Measurements from ENCODE around the gene UBE2E1.

The UBE2E1 gene

DNA sequence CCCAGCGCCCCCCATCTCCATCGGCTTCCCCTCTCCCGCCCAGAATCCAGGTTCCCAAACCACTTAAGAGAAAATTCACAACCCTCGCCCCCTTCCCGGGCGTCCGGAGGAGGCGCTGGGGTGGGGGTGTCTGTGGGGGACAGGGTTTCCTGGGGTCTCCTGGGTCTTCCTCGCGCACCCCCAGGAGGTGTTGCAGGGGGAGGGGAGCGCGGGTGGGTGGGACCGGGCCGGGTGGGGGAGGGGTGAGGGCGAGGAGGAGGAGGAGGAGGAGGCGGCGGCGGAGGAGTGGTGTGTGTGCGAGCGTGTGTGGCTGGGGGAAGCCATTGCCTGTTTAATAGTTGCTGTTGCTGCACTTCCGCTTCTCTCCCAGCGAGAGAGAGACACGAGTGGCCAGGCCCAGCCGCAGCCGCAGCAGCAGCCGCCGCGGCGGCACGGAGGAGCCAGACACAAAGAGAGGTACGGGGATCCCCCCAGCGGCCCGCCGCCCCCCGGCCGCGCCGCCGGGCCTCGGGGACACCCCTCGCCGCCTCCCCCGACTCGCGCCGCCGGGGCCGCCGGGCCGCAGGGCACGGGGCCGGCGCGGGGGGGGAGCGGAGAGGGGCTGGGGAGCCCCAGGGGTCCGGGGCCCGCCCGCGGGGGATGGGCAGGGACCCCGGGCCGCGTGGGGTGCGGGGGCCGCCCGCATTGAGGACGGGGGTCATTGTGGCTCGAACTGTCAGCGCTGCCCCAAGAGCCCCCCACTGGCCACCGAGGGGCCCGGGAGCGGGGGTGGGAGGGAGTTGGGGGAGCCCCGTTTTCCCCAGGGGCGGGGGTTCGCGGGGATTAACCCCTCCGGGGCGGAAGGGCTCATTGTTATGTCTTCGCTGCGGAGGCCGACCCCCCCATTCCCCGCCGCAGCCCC, at the start of gene UBE2E1:
Gene UBE2E1 (plus strand): TSS at position 323 of the 901 bp plus-strand sequence. CDS start 1,315 bp downstream, outside the sequence.
- intact Hi-C loops (cut with micrococcal nuclease) = loop anchor here (5.0 kb wide), 1 partner anchor 59 kb away; no protein-coding TSS in a partner anchor
- Mint-ChIP-seq H3K36me3 (ENCODE audit: low read depth) (peaks cover 46% of the 10 kb centered on the region), H3K27ac (peak within 1 kb of the TSS; percentile 99), H3K9me3 (no peaks in the 10 kb centered on the region), H3K4me3 (peak within 1 kb of the TSS; percentile 99), H3K27me3 (peaks cover 5% of the 10 kb centered on the region), H3K4me1 (ENCODE audit: low read depth) (peaks cover 45% of the 10 kb centered on the region)

DNA sequence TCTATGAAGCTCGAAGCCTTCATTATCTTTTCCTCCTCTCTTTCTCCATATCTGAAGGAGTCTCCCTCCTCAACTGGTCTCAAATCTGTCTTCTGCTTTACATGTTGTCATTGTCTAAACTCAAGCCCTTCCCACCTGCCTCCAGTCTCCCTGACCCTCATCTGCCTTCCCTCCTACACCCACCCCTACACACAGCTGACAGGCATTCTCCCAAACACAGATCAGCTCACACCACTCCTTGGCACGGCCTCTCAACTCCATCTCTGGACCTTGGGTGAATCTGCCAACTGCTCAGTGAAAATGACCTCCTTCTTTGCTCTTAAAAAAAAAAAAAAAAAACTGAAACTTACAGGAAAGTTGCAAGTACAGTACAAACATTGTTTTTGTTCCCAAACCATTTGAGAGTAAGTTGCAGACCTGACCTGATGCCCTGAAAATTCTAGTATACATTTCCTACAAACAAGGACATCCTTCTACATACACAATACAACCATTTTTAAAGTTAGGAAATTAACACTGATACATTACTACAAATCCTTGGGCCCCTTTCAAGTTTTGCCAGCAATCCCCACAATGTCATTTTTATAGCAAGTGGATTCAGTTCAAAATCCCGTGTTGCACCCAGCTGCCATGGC, 49.4 kb upstream of the UBE2E1 start:
- H3K9me3 Mint-ChIP-seq = no peaks in the 10 kb centered on the region
- H3K27me3 Mint-ChIP-seq = no peaks in the 10 kb centered on the region
- H3K36me3 Mint-ChIP-seq (ENCODE audit: low read depth) = no peaks in the 10 kb centered on the region
- no peak overlapping the region for H3K27ac Mint-ChIP-seq
- intact Hi-C loops (cut with micrococcal nuclease) = no loop called here
- H3K4me1 Mint-ChIP-seq (ENCODE audit: low read depth) = peaks cover 12% of the 10 kb centered on the region
- no peak overlapping the region for H3K4me3 Mint-ChIP-seq

DNA sequence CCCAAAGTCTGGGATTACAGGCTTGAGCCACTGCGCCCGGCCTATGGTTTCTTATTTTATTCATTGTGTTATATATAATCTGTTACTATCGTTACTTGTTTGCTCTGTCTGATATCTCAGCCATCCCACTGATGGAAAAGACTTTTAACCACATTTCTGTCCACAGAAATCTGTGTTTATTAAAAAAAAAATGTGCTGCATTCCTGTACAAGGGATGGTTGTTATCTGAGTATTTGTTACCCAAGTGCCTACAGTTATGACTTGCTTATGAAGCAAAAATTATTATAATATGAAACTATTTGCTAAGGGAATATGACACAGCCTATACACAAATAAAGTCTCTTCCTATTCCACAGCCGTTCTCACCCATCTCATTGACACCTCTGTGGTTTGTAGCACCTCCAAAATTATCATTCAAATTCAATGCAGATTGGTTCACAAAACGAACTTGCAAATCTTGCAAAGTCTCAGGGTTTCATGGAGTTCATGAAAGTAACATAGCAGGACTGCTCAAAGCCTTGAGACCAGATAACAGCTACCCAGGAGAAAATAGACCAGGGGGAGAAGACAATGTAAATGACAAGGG, 47.4 kb upstream of the UBE2E1 start:
- H3K27ac Mint-ChIP-seq = no peak overlapping the region
- H3K9me3 Mint-ChIP-seq = no peaks in the 10 kb centered on the region
- H3K36me3 Mint-ChIP-seq (ENCODE audit: low read depth) = no peaks in the 10 kb centered on the region
- H3K4me1 Mint-ChIP-seq (ENCODE audit: low read depth) = peaks cover 18% of the 10 kb centered on the region
- no peak overlapping the region for H3K4me3 Mint-ChIP-seq
- intact Hi-C loops (cut with micrococcal nuclease) = no loop called here
- peaks cover 1% of the 10 kb centered on the region for H3K27me3 Mint-ChIP-seq

DNA sequence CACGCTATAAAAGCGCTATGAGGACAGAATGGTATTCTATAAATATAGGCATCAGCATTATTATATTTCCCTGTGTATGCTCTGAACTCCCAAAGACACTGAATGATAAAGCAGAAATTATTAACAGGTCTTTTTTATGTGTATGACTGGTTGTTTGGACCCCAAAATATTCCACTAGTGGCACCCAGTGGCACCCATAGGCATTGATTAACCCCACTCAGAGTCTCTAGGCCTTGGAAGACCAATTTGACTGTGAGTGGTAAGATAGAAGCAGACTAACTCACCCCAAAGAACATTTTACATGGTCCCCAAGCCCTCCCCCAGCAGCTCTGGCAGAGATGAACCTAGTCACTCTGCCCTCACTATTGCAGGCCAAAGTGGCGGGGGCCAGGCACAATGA, 45.4 kb upstream of the UBE2E1 start:
- H3K27ac Mint-ChIP-seq = no peak overlapping the region
- H3K4me1 Mint-ChIP-seq (ENCODE audit: low read depth) = peaks cover 18% of the 10 kb centered on the region
- H3K9me3 Mint-ChIP-seq = no peaks in the 10 kb centered on the region
- no peaks in the 10 kb centered on the region for H3K36me3 Mint-ChIP-seq (ENCODE audit: low read depth)
- no peak overlapping the region for H3K4me3 Mint-ChIP-seq
- intact Hi-C loops (cut with micrococcal nuclease) = no loop called here
- H3K27me3 Mint-ChIP-seq = peaks cover 2% of the 10 kb centered on the region

DNA sequence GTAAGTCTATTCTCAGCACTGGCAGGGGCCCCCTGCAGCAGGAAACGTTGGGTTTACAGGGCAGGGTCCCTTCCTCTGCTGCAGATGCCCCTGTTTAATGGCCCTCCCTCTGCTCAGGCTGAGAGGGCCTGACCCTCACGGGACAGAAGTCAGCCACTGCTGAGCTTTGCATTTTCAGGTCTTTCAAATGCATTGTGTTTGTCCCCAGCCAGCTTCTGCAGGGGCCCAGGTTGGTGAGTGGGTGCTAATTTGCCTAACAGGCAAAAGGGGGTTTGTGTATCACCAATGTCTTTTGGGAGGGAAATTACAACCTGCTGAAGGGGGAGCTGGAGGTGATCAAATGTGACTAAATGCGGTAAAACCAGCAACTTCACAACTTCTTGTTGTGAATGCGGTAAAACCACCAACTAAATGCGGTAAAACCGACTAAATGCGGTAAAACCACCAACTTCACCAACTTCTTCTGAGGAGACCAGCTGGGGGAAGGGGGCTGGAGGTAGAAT, 44.8 kb upstream of the UBE2E1 start:
- H3K27me3 Mint-ChIP-seq = peaks cover 2% of the 10 kb centered on the region
- no peaks in the 10 kb centered on the region for H3K9me3 Mint-ChIP-seq
- H3K4me1 Mint-ChIP-seq (ENCODE audit: low read depth) = peaks cover 23% of the 10 kb centered on the region
- intact Hi-C loops (cut with micrococcal nuclease) = no loop called here
- no peaks in the 10 kb centered on the region for H3K36me3 Mint-ChIP-seq (ENCODE audit: low read depth)
- no peak overlapping the region for H3K4me3 Mint-ChIP-seq
- no peak overlapping the region for H3K27ac Mint-ChIP-seq

DNA sequence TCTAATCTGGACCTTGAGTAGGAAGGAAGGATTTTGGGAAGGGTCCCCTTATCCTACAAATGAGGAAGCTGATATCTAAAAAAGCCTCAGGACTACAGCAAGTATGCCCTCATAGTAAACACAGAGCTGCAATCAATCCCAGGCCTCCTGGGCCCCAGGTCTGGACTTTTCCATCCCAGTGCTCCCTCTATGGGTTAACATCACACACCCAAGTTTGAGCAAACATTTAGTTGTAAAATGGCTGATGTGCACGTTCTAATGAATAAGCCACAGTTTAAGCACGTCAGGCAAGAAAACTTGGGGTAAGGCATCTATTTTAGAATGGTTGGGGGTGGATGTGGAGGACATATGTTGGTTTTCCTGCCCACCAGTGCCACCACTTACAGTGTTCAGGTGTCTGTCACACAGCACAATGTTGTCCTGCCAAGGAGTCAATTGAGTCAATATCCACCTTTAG, 44.3 kb upstream of the UBE2E1 start:
- Mint-ChIP-seq H3K4me1 (ENCODE audit: low read depth) (peaks cover 24% of the 10 kb centered on the region), H3K36me3 (ENCODE audit: low read depth) (no peaks in the 10 kb centered on the region), H3K27ac (no peak overlapping the region)

DNA sequence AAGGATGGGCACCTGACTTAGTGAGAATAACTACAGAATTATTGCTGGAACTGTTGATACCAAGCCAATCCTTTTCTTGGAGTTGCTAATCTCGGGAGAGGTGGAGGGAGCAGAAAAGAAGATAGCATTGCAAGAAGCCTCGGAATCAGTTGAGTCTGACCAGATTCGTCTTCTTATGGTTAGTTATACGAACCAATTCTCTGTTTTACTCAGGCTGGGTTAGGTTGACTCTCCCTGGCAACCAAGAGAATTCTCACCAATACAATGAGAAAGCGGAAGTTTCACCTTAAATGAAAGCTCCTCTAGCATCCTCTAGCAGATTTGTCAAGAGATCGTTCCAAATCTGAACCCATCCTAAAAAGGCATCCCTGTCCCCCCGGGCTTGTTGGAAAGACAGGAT, 43.5 kb upstream of the UBE2E1 start:
- H3K27ac Mint-ChIP-seq = no peak overlapping the region

More for the DNA sequence above, 44.3 kb upstream of the UBE2E1 start:
- Mint-ChIP-seq H3K9me3 (no peaks in the 10 kb centered on the region), H3K4me3 (no peak overlapping the region), H3K27me3 (peaks cover 2% of the 10 kb centered on the region)
- intact Hi-C loops (cut with micrococcal nuclease) = no loop called here

DNA sequence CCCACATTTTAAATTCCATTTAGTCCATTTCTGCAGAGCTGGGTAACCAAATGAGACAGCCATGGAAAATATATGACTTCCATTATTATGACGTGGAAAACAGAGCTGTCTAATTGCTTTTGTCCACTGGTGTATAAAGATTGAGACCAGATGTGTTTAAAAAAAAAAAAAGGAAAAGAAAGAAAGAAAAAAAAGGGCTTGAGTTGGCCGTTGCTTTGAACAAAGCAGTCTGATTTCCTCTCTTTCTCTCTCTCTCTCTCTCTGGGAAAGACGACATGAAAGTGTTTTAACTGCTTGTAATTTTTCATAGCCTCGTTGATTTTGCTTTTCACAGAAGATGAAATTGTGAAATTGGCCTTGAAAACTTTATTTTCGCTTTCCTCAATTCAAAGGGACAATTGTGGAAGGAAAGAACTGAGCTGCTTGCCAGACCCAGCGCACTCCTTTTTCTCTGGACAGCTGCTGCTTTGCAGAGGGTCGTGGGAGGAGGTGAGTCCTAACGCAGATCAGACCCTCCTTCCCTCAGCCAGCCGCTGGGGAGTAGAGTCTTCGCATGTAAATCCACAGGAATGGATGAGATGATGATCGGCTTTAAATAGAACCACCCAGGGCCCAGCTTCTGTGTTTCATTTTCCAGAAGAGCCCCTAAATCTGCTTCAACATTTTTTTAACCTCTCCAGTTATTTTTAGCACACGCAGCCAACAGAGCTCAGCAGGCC, 42.8 kb upstream of the UBE2E1 start:
- H3K4me1 Mint-ChIP-seq (ENCODE audit: low read depth) = peaks cover 24% of the 10 kb centered on the region
- H3K36me3 Mint-ChIP-seq (ENCODE audit: low read depth) = no peaks in the 10 kb centered on the region
- peaks cover 2% of the 10 kb centered on the region for H3K27me3 Mint-ChIP-seq
- no peak overlapping the region for H3K4me3 Mint-ChIP-seq
- intact Hi-C loops (cut with micrococcal nuclease) = no loop called here
- no peaks in the 10 kb centered on the region for H3K9me3 Mint-ChIP-seq
- H3K27ac Mint-ChIP-seq = no peak overlapping the region

More for the DNA sequence above, 43.5 kb upstream of the UBE2E1 start:
- H3K9me3 Mint-ChIP-seq = no peaks in the 10 kb centered on the region
- H3K4me1 Mint-ChIP-seq (ENCODE audit: low read depth) = peaks cover 24% of the 10 kb centered on the region
- no peaks in the 10 kb centered on the region for H3K36me3 Mint-ChIP-seq (ENCODE audit: low read depth)
- H3K27me3 Mint-ChIP-seq = peaks cover 2% of the 10 kb centered on the region
- intact Hi-C loops (cut with micrococcal nuclease) = no loop called here
- no peak overlapping the region for H3K4me3 Mint-ChIP-seq

DNA sequence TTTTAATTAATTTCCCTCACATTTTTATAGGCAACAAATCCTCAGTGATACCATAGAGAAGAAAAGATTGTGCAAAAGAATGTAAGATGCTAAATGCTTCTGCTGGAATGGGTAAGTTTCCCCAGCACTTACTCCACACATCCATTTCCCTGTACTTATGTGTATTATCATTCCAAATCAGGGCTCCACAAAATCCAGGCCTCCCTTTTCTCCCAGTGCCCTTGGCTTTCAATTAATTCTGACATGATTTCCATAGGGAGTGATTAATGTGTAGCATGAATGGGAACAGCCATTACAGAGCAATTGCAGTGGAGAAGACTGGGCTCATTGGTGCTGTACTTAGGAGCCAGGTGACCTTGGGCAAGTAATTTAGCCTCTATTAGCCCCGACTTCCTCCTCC, 41.3 kb upstream of the UBE2E1 start:
- intact Hi-C loops (cut with micrococcal nuclease) = no loop called here
- Mint-ChIP-seq H3K36me3 (ENCODE audit: low read depth) (no peaks in the 10 kb centered on the region), H3K4me3 (no peak overlapping the region), H3K9me3 (no peaks in the 10 kb centered on the region), H3K4me1 (ENCODE audit: low read depth) (peaks cover 24% of the 10 kb centered on the region), H3K27me3 (peaks cover 2% of the 10 kb centered on the region), H3K27ac (no peak overlapping the region)

DNA sequence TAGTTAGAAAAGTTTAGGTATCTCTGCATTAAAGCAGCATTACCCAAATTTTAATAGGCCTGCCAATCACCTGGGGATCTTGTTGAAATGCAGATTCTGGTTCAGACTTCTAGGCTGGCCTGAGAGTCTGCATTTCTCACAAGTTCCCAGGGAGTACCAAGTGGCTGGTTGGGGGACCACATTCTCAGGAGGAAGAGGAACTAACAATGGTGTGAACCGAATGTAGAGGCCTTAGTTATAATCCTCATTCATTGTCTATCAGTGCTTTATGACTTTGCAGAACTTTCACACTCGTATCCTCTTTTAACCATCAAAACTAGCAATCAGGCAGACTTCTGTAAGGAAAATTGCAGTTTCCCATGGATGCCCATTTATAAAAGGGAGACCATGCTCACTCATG, 38.2 kb upstream of the UBE2E1 start:
- Mint-ChIP-seq H3K4me1 (ENCODE audit: low read depth) (peaks cover 13% of the 10 kb centered on the region), H3K9me3 (no peaks in the 10 kb centered on the region), H3K27ac (no peak overlapping the region), H3K4me3 (no peak overlapping the region), H3K27me3 (peaks cover 2% of the 10 kb centered on the region), H3K36me3 (ENCODE audit: low read depth) (no peaks in the 10 kb centered on the region)
- intact Hi-C loops (cut with micrococcal nuclease) = no loop called here

DNA sequence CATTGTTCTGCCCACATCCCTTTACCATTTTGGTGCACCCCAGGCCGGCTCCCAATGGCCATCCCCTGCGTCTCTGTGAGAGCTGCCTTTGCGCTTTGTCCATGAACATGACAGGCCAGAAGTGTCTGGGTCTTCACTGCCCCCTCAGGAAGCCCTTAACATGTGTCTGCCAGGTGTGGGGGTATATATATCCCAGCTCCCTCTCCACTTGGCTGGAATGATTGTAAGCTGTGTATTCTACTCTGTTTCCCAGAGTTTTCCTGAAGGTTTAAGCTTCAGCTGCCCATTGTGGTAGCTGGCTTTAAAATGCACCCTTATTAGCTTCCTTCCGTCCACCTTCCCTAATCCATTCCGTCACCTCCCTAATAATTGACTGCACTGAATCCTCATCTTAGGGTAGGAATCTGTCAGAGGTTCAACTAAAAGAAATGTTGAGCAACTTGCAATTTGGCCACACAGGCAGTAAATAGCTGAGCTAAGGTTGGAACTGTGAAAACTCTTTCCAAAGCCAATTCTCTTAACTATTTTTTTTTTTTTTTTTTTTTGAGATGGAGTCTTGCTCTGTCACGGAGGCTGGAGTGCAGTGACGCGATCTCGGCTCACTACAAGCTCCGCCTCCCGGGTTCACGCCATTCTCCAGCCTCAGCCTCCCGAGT, 30.4 kb upstream of the UBE2E1 start:
- Mint-ChIP-seq H3K4me1 (ENCODE audit: low read depth) (no peaks in the 10 kb centered on the region), H3K27me3 (no peaks in the 10 kb centered on the region), H3K36me3 (ENCODE audit: low read depth) (no peaks in the 10 kb centered on the region), H3K4me3 (no peak overlapping the region), H3K9me3 (no peaks in the 10 kb centered on the region), H3K27ac (no peak overlapping the region)
- intact Hi-C loops (cut with micrococcal nuclease) = no loop called here

DNA sequence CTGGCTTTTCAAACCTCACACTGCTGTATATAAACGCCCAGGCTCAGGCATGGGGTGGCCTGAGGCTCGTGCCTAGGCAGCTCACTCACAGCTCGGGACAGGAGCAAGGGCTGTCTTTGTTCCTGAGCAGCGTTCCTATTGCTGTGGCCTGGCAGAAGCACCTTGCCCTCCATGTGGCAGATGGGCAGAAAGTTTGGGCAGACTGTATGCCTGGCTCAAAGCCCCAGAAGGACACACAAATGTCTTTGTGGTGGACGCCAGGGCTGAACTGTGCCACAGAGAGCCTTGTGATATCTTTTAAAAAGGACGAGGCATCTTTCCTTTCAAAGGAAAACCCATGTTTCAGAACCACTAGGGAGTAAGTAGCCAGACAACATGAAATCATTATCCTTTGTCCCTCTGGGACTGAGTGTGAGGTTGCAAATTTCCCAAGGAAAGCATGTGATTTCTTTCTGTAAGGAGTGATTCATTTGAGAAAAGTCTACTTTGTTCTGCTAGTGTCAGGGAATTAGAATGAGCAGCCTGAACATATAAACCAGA, 29.3 kb upstream of the UBE2E1 start:
- no peak overlapping the region for H3K27ac Mint-ChIP-seq

DNA sequence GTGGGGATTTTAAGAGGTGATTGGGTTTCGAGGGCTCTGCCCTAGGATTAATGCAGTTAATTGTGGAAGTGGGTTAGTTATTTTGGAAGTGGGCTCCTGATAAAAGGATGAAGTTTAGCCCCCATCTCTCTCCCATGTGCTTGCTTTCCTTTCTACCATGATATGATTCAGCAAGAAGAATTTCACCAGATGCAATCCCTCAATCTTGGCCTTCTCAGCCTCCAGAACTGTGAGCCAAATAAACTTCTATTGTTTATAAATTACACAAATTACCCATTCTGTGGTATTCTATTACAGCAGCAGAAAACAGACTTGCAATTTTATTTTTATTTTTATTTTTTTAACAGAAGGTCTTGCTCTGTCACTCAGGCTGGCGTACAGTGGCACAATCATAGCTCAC, 27.3 kb upstream of the UBE2E1 start:
- H3K36me3 Mint-ChIP-seq (ENCODE audit: low read depth) = no peaks in the 10 kb centered on the region
- intact Hi-C loops (cut with micrococcal nuclease) = no loop called here
- H3K4me3 Mint-ChIP-seq = no peak overlapping the region
- no peaks in the 10 kb centered on the region for H3K9me3 Mint-ChIP-seq
- H3K27me3 Mint-ChIP-seq = peaks cover 1% of the 10 kb centered on the region
- no peaks in the 10 kb centered on the region for H3K4me1 Mint-ChIP-seq (ENCODE audit: low read depth)
- no peak overlapping the region for H3K27ac Mint-ChIP-seq

More for the DNA sequence above, 29.3 kb upstream of the UBE2E1 start:
- no peak overlapping the region for H3K4me3 Mint-ChIP-seq
- no peaks in the 10 kb centered on the region for H3K4me1 Mint-ChIP-seq (ENCODE audit: low read depth)
- intact Hi-C loops (cut with micrococcal nuclease) = no loop called here
- no peaks in the 10 kb centered on the region for H3K36me3 Mint-ChIP-seq (ENCODE audit: low read depth)
- H3K9me3 Mint-ChIP-seq = no peaks in the 10 kb centered on the region
- no peaks in the 10 kb centered on the region for H3K27me3 Mint-ChIP-seq
